HG02642 (cell line): ENCODE measurements around the gene C1QTNF5.

Experiments used
- ATAC-seq: cut with Tn5 transposase; IDR thresholded peaks from one replicate; pipeline ENCODE4 v1.9.1; 2021; ENCODE audit warnings: mild to moderate bottlenecking; ENCODE audit not compliant: unreplicated experiment, poor library complexity

The C1QTNF5 gene

GRCh38 chr11:119359365-119360214, 18.9 kb upstream of the C1QTNF5 start:
- ATAC-seq, result no peak

GRCh38 chr11:119357074-119357473, 16.4 kb upstream of the C1QTNF5 start:
- no peak for ATAC-seq

GRCh38 chr11:119356349-119357031, 15.8 kb upstream of the C1QTNF5 start:
- peak; percentile 73 for ATAC-seq

GRCh38 chr11:119355091-119355843, 14.6 kb upstream of the C1QTNF5 start:
- no peak for ATAC-seq

- ATAC-seq, result no peak
Observed at GRCh38 chr11:119352857-119353260, 12.2 kb upstream of the C1QTNF5 start.

GRCh38 chr11:119351232-119351631, 10.5 kb upstream of the C1QTNF5 start:
- no peak for ATAC-seq

GRCh38 chr11:119350302-119350701, 9.6 kb upstream of the C1QTNF5 start:
- no peak for ATAC-seq

- no peak for ATAC-seq
Observed at GRCh38 chr11:119347940-119348605, 7.4 kb upstream of the C1QTNF5 start.

- no peak for ATAC-seq
Observed at GRCh38 chr11:119347242-119347641, 6.6 kb upstream of the C1QTNF5 start.

GRCh38 chr11:119346605-119347004, 5.9 kb upstream of the C1QTNF5 start, which contains the start of gene MFRP:
Gene MFRP, minus strand, starts transcription at chr11:119346705. Its CDS starts 192 bp downstream, at chr11:119346513.
- ATAC-seq, result no peak

GRCh38 chr11:119345685-119346084, 5.0 kb upstream of the C1QTNF5 start:
- no peak for ATAC-seq

- no peak for ATAC-seq
Observed at GRCh38 chr11:119344291-119345010, 3.8 kb upstream of the C1QTNF5 start.

- no peak for ATAC-seq
Observed at GRCh38 chr11:119343726-119344125, 3.0 kb upstream of the C1QTNF5 start.

GRCh38 chr11:119342362-119343130, 1.9 kb upstream of the C1QTNF5 start:
- ATAC-seq, result no peak

- no peak for ATAC-seq
Observed at GRCh38 chr11:119342023-119342300, 1.3 kb upstream of the C1QTNF5 start.

GRCh38 chr11:119341222-119342022, 739 bp upstream of the C1QTNF5 start:
- ATAC-seq, result no peak

GRCh38 chr11:119339589-119340334, 921 bp downstream of the C1QTNF5 start:
- ATAC-seq, result no peak
